Kidney epithelial cell (primary cell): ENCODE measurements around the gene CTIF. TPM values are rescaled to one million over a fixed set of nuclear protein-coding genes. Genes with fewer than 3 reads are reported as not detected.

ENCODE experiments used
- DNase-seq: peaks from one replicate; pipeline ENCODE4 v3.0.0-alpha.2; 2010; ENCODE audit warnings: low read depth
- H3K27me3 ChIP-seq: 2 replicates; pipeline ENCODE4 v1.6.0; 2011; ENCODE audit warnings: low read length; ENCODE audit not compliant: control insufficient read depth, insufficient read depth
- H3K36me3 ChIP-seq: 2 replicates; pipeline ENCODE4 v1.5.1; 2011; ENCODE audit warnings: low read length; ENCODE audit not compliant: control insufficient read depth, insufficient read depth
- H3K4me3 ChIP-seq: 2 replicates; pipeline ENCODE4 v1.5.1; 2011; ENCODE audit warnings: low read depth, mild to moderate bottlenecking, control low read depth, low read length
- total RNA-seq: library from RNA; depleted of rRNA; stranded (reverse); fragments of >200 nt; gene quantifications from 2 replicates; pipeline ENCODE4 v1.2.3, GENCODE V29; 2015
- TF ChIP-seq, protein P1 (sequence below): IDR thresholded peaks from 2 replicates; pipeline ENCODE4 v1.5.1; 2011; ENCODE audit warnings: mild to moderate bottlenecking, moderate library complexity, low read length, control low read depth, inconsistent platforms; ENCODE audit not compliant: insufficient read depth, poor library complexity, severe bottlenecking

Gene CTIF
- total RNA-seq, 1 donor from 2014 or later: 24.3 TPM

DNA sequence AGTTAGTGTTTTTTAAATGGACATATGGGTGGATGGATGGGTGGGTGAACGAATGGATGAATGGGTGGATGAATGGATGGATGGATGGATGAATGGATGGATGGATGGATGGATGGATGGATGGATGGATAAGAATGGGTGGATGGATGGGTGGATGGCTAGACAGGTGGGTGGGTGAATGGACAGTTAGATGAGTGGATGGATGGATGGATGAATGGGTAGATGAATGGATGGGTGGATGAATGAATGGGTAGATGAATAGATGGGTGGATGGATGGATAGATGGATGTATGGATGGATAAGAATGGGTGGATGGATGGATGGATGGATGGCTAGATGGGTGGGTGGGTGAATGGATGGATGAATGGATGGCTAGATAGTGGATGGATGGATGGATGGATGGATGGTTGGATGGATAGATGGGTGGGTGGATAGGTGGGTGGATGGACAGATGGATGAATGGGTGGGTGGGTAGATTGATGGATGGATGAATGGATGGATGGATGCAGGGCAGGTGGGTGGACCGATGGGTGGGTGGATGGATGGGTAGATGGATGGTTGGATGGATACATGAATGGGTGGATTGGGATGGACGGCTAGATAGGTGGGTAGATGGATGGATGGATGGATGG lies 64.0 kb downstream of the CTIF start:
- no peaks in the 10 kb centered on the region for H3K27me3 ChIP-seq
- TF ChIP-seq, protein P1, sequence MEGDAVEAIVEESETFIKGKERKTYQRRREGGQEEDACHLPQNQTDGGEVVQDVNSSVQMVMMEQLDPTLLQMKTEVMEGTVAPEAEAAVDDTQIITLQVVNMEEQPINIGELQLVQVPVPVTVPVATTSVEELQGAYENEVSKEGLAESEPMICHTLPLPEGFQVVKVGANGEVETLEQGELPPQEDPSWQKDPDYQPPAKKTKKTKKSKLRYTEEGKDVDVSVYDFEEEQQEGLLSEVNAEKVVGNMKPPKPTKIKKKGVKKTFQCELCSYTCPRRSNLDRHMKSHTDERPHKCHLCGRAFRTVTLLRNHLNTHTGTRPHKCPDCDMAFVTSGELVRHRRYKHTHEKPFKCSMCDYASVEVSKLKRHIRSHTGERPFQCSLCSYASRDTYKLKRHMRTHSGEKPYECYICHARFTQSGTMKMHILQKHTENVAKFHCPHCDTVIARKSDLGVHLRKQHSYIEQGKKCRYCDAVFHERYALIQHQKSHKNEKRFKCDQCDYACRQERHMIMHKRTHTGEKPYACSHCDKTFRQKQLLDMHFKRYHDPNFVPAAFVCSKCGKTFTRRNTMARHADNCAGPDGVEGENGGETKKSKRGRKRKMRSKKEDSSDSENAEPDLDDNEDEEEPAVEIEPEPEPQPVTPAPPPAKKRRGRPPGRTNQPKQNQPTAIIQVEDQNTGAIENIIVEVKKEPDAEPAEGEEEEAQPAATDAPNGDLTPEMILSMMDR: no peak
- DNase-seq: no peak
- no peak overlapping the region for H3K4me3 ChIP-seq
- H3K36me3 ChIP-seq: no peaks in the 10 kb centered on the region

GRCh38 chr18:48605408-48605845 lies 66.6 kb downstream of the CTIF start:
- no peak overlapping the region for H3K4me3 ChIP-seq
- H3K36me3 ChIP-seq: no peaks in the 10 kb centered on the region
- H3K27me3 ChIP-seq: no peaks in the 10 kb centered on the region
- TF ChIP-seq, protein P1: peak; percentile 56
- no peak for DNase-seq

- no peak for DNase-seq
- TF ChIP-seq, protein P1: no peak
These were observed 68.5 kb downstream of the CTIF start for GRCh38 chr18:48607056-48607984.

GRCh38 chr18:48608581-48608980 lies 69.8 kb downstream of the CTIF start:
- Histone ChIP-seq H3K27me3 (no peaks in the 10 kb centered on the region), H3K4me3 (no peak overlapping the region), H3K36me3 (no peaks in the 10 kb centered on the region)
- no peak for DNase-seq
- TF ChIP-seq, protein P1: no peak

More at GRCh38 chr18:48607056-48607984, 68.5 kb downstream of the CTIF start:
- H3K4me3 ChIP-seq: no peak overlapping the region
- no peaks in the 10 kb centered on the region for H3K27me3 ChIP-seq
- no peaks in the 10 kb centered on the region for H3K36me3 ChIP-seq

DNA sequence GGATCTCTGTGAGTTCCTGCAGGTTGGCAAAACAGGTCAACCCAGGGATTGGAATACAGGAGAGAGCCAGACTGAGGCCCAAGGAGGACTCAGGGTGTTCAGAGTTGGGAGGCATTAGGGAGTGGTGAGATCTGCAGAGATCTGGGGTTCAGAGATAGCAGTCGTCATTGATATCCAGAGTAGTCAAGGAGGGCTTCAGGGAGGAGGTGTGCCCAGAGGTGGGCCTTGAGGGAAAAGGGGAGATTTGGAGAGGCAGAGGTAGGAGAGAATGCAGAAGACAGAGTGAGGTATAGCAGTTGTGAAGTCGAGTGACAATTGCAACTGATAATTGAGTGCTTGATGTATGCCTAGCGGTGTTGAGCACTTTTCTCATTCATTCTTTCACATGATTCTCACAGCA lies 70.3 kb downstream of the CTIF start:
- TF ChIP-seq, protein P1: no peak
- Histone ChIP-seq H3K36me3 (no peaks in the 10 kb centered on the region), H3K27me3 (no peaks in the 10 kb centered on the region), H3K4me3 (no peak overlapping the region)
- DNase-seq: no peak
